ENCODE data around the gene AP1G1. TPM values are rescaled to one million over a fixed set of nuclear protein-coding genes. Genes with fewer than 3 reads are reported as not detected.
"Not testable (repeated sequence)": the region's sequence is repeated elsewhere in the genome, so short reads cannot be mapped to it uniquely, and the experiment has no call there.

Gene AP1G1
- total and polyA plus RNA-seq, 2 of the 8 experiments (the other 6 are each of a cell fraction or from before 2014, with no cell fraction given): 43.9 to 68.4 TPM

DNA sequence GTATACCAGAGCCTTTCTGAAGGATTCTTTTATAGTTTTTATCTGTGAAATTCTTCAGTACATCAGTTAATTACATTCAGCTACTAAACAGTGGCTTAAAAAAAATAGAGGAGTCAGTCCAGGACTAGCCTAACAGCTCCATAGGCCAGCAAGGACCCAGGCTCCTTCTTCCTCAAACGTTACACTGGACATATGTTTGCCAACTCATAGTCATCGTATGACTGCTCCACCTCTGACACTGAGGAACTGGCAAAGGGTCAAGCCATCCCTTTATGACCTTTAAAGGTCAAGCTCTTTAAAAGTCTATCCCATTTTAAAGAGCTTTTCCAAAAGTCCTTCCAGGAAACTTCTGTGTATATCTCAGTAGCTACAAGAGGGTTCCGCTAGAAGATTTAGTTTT, 120.8 kb downstream of the AP1G1 start (continued):
- no peak for TF ChIP-seq RFX5 (IDR thresholded peaks at IDR 0.05; ENCODE audit: borderline replicate concordance, low read depth, low read length)
- no peak for TF ChIP-seq ASH2L (IDR thresholded peaks at IDR 0.05; ENCODE audit: low read length)
- TF ChIP-seq, protein P1, sequence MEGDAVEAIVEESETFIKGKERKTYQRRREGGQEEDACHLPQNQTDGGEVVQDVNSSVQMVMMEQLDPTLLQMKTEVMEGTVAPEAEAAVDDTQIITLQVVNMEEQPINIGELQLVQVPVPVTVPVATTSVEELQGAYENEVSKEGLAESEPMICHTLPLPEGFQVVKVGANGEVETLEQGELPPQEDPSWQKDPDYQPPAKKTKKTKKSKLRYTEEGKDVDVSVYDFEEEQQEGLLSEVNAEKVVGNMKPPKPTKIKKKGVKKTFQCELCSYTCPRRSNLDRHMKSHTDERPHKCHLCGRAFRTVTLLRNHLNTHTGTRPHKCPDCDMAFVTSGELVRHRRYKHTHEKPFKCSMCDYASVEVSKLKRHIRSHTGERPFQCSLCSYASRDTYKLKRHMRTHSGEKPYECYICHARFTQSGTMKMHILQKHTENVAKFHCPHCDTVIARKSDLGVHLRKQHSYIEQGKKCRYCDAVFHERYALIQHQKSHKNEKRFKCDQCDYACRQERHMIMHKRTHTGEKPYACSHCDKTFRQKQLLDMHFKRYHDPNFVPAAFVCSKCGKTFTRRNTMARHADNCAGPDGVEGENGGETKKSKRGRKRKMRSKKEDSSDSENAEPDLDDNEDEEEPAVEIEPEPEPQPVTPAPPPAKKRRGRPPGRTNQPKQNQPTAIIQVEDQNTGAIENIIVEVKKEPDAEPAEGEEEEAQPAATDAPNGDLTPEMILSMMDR (IDR thresholded peaks at IDR 0.05; ENCODE audit: control extremely low read depth in 1 of 3, insufficient read depth in 1 of 3, low read depth in 1 of 3, low read length in 3 of 3): no peak
- TF ChIP-seq TEAD4 (IDR thresholded peaks at IDR 0.05; ENCODE audit: low read depth, low read length): no peak
- no peak for TF ChIP-seq CEBPB (IDR thresholded peaks at IDR 0.05; ENCODE audit: low read depth, low read length)
- no peak for TF ChIP-seq JUN (IDR thresholded peaks at IDR 0.05; ENCODE audit: low read depth, low read length)

DNA sequence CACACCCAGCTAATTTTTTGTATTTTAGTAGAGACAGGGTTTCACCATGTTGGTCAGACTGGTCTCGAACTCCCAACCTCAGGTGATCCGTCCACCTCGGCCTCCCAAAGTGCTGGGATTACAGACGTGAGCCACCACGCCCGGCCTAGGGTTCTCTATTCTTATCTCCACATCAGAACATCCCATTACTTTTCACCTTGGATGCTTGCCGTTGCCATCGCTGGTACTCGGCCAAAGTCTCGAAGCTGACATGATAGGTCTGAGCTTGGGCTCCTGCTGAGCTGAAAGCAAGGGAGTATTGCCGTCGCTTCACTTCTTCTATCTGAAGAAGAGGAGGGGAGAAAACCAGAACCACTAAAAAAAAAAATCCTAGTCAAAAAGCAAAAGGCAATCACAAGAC, 124.4 kb downstream of the AP1G1 start:
- H3K18ac ChIP-seq (ENCODE audit: extremely low read depth, low read length); H3K79me2 ChIP-seq (ENCODE audit: control insufficient read depth in 1 of 2, insufficient read depth in 2 of 2, low read length in 2 of 2); H2BK12ac ChIP-seq (ENCODE audit: low read depth, low read length); H3K4ac ChIP-seq (replicated peaks; ENCODE audit: insufficient read length, low read depth, low read length); H3K4me2 ChIP-seq (ENCODE audit: insufficient read depth in 1 of 2, low read depth in 2 of 2, low read length in 2 of 2); H3K23ac ChIP-seq (ENCODE audit: insufficient read length); H3K23me2 ChIP-seq (ENCODE audit: low read depth, low read length); H3K56ac ChIP-seq (replicated peaks; ENCODE audit: insufficient read length, low read depth, low read length); DNase-seq (ENCODE audit: low read depth in 1 of 2, low spot score in 2 of 2); H4K20me1 ChIP-seq (replicated peaks in 1 of 2; ENCODE audit: control insufficient read depth in 1 of 2, insufficient read depth in 2 of 2, low read length in 2 of 2); H3K4me3 ChIP-seq (ENCODE audit: extremely low read depth in 1 of 4, insufficient read depth in 2 of 4, low read depth in 3 of 4, low read length in 4 of 4); H3K9me3 ChIP-seq (ENCODE audit: insufficient read depth in 2 of 2, low read depth in 1 of 2, low read length in 1 of 2); H2AFZ ChIP-seq (ENCODE audit: low read length); H4K91ac ChIP-seq (replicated peaks; ENCODE audit: insufficient read length, low read length); H4K5ac ChIP-seq (ENCODE audit: insufficient read length, low read depth, low read length); H4K8ac ChIP-seq (ENCODE audit: extremely low read depth, insufficient read depth, low read length); FAIRE-seq; H3K9ac ChIP-seq (replicated peaks in 1 of 4; ENCODE audit: extremely low read depth in 1 of 4, low read depth in 3 of 4, low read length in 3 of 4); H3K27ac ChIP-seq (ENCODE audit: low read depth, low read length); H2AK5ac ChIP-seq (ENCODE audit: low read depth, low read length); H2BK5ac ChIP-seq (ENCODE audit: low read depth, low read length); POLR2A ChIA-PET (ENCODE audit: partially characterized antibody); H3K4me1 ChIP-seq (replicated peaks in 1 of 4; ENCODE audit: control insufficient read depth in 3 of 4, insufficient read depth in 4 of 4, low read length in 3 of 4); H2BK20ac ChIP-seq (ENCODE audit: low read length); H2BK120ac ChIP-seq (replicated peaks; ENCODE audit: low read depth, low read length); H3K79me1 ChIP-seq (ENCODE audit: low read depth, low read length); H3K27me3 ChIP-seq (replicated peaks in 1 of 4; ENCODE audit: control insufficient read depth in 3 of 4, extremely low read depth in 1 of 4, insufficient read depth in 3 of 4, low read length in 3 of 4); H2BK15ac ChIP-seq (ENCODE audit: low read length); H3K14ac ChIP-seq (ENCODE audit: insufficient read length): not testable (repeated sequence)
- H3K36me3 ChIP-seq (ENCODE audit: control insufficient read depth in 2 of 4, insufficient read depth in 4 of 4, low read length in 3 of 4): peaks cover 2 to 35% (median 11%) of the 10 kb centered on the region in 4 experiments; a peak in 6 of 8 replicates
- 87% methylated on average over 12 of the region's 12 CpGs; no CpG with 5 or more reads in 1 of the 2 experiments for WGBS, 2 experiments (ENCODE audit: extremely low coverage in 1 of 2, insufficient coverage in 1 of 2, insufficient read length in 1 of 2, insufficient replicate concordance in 2 of 2, low coverage in 1 of 2, low lambda C conversion rate in 2 of 2, missing lambda C conversion rate in 1 of 2)
- CTCF ChIA-PET (ENCODE audit: partially characterized antibody): interaction anchor here (0.9 to 1.7 kb wide), 4 partner anchors 13 to 74 kb away, joined by 3 to 7 read pairs (median 4); no protein-coding TSS in a partner anchor
